DOHH2 (cell line): Measurements from ENCODE around the gene FOXB1.

Experiments
- H3F3A ChIP-seq: fragments of 200-600 bp; sonication (generic), shearing (Covaris generic); 2 replicates; pipeline ENCODE4 v1.6.0; 2016; ENCODE audit warnings: antibody characterized with exemption, mild to moderate bottlenecking; ENCODE audit not compliant: control insufficient read depth, insufficient read depth
- H3K27ac ChIP-seq: fragments of 200-600 bp; sonication (generic); 2 replicates; pipeline ENCODE4 v1.5.1; 2014; ENCODE audit warnings: low read depth, mild to moderate bottlenecking, low read length, moderate library complexity
- H3K27me3 ChIP-seq: fragments of 200-600 bp; sonication (generic); 2 replicates; pipeline ENCODE4 v1.6.1; 2014; ENCODE audit warnings: mild to moderate bottlenecking, low read length, mixed read lengths; ENCODE audit not compliant: control insufficient read depth
- H3K36me3 ChIP-seq: fragments of 200-600 bp; sonication (generic); 2 replicates; pipeline ENCODE4 v1.6.1; 2014; ENCODE audit warnings: mild to moderate bottlenecking, low read length, moderate library complexity, mixed read lengths; ENCODE audit not compliant: control insufficient read depth
- H3K4me1 ChIP-seq: fragments of 200-600 bp; sonication (generic); 2 replicates; pipeline ENCODE4 v1.6.1; 2014; ENCODE audit warnings: mild to moderate bottlenecking, low read length, mixed read lengths; ENCODE audit not compliant: control insufficient read depth
- H3K4me2 ChIP-seq: fragments of 200-600 bp; sonication (generic); 2 replicates; pipeline ENCODE4 v1.6.0; 2014; ENCODE audit warnings: mild to moderate bottlenecking, low read length, moderate library complexity
- H3K4me3 ChIP-seq: fragments of 200-600 bp; sonication (generic); 2 replicates; pipeline ENCODE4 v1.5.1; 2014; ENCODE audit warnings: mild to moderate bottlenecking, low read length, mixed read lengths
- H3K79me2 ChIP-seq: fragments of 200-600 bp; sonication (generic); 2 replicates; pipeline ENCODE4 v1.6.1; 2014; ENCODE audit warnings: mild to moderate bottlenecking, low read length, mixed read lengths; ENCODE audit not compliant: control insufficient read depth
- H3K9me2 ChIP-seq: fragments of 200-600 bp; sonication (generic); replicated peaks from 2 replicates; pipeline ENCODE4 v1.6.1; 2014; ENCODE audit warnings: mild to moderate bottlenecking, low read length, mixed read lengths; ENCODE audit not compliant: control insufficient read depth
- H3K9me3 ChIP-seq: fragments of 200-600 bp; sonication (generic); 2 replicates; pipeline ENCODE4 v1.6.1; 2014; ENCODE audit warnings: antibody characterized with exemption, low read length, mixed read lengths; ENCODE audit not compliant: control insufficient read depth, insufficient read depth
- H4K20me1 ChIP-seq: fragments of 200-600 bp; sonication (generic); 2 replicates; pipeline ENCODE4 v1.6.0; 2014; ENCODE audit warnings: low read depth, mild to moderate bottlenecking, antibody characterized with exemption, low read length, moderate library complexity; ENCODE audit not compliant: control insufficient read depth, insufficient read depth
- EZH2phosphoT487 ChIP-seq: fragments of 200-600 bp; sonication (generic); IDR thresholded peaks from 2 replicates; pipeline ENCODE4 v1.6.1; 2017; ENCODE audit warnings: borderline replicate concordance, mild to moderate bottlenecking, antibody characterized with exemption, low read length, moderate library complexity, mixed read lengths
- TF ChIP-seq, protein P1 (sequence below): fragments of 200-600 bp; sonication (generic); IDR thresholded peaks from one replicate; pipeline ENCODE4 v1.5.1; 2014; ENCODE audit warnings: antibody characterized with exemption, mild to moderate bottlenecking, low read depth, low read length; ENCODE audit not compliant: poor library complexity, severe bottlenecking

The FOXB1 gene

DNA sequence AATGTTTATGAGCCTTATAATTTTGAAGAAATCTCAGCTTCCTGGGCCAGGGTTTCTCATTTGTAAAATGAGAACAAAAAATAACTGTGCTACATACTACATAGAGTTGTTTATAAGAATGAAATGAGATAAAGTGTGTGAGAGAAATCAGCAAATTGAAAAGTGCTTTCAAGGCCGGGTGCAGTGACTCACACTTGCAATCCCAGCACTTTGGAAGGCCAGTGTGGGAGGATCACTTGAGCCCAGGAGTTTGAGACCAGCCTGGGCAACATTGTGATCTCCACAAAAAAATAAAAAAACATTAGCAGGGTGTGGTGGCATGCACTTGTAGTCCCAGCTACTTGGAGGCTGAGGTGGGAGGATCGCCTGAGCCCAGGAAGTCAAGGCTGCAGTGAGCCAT, 22.4 kb downstream of the FOXB1 start:
- Histone ChIP-seq H3K4me2 (no peak overlapping the region), H3F3A (no peaks in the 10 kb centered on the region), H3K36me3 (no peaks in the 10 kb centered on the region), H3K4me3 (no peak overlapping the region), H3K79me2 (no peaks in the 10 kb centered on the region), H3K9me2 (no peaks in the 10 kb centered on the region), H3K4me1 (no peaks in the 10 kb centered on the region), H3K27ac (no peak overlapping the region), H3K9me3 (no peaks in the 10 kb centered on the region), H4K20me1 (no peaks in the 10 kb centered on the region), H3K27me3 (peaks cover 3% of the 10 kb centered on the region; the same call in 1 of the 2 replicates)
- no peak for TF ChIP-seq EZH2phosphoT487
- TF ChIP-seq, protein P1, sequence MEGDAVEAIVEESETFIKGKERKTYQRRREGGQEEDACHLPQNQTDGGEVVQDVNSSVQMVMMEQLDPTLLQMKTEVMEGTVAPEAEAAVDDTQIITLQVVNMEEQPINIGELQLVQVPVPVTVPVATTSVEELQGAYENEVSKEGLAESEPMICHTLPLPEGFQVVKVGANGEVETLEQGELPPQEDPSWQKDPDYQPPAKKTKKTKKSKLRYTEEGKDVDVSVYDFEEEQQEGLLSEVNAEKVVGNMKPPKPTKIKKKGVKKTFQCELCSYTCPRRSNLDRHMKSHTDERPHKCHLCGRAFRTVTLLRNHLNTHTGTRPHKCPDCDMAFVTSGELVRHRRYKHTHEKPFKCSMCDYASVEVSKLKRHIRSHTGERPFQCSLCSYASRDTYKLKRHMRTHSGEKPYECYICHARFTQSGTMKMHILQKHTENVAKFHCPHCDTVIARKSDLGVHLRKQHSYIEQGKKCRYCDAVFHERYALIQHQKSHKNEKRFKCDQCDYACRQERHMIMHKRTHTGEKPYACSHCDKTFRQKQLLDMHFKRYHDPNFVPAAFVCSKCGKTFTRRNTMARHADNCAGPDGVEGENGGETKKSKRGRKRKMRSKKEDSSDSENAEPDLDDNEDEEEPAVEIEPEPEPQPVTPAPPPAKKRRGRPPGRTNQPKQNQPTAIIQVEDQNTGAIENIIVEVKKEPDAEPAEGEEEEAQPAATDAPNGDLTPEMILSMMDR = no peak

DNA sequence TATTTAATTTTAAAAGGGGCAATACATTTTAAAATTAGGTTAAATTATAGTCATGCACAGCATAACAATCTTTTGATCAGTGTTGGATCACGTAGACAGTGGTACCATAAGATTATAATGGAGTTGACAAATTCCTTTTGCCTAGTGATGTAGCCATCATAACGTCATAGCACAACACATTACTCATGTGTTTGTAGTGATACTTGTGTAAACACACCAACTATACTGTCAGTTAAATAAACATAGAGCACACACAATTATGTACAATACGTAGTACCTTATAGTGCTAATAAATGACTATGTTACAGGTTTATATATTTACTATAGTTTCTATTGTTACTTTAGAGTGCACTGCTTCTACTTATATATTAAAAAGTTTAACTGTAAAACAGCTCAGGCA, 31.2 kb downstream of the FOXB1 start:
- no peak overlapping the region for H3K4me3 ChIP-seq
- H3F3A ChIP-seq = no peaks in the 10 kb centered on the region
- TF ChIP-seq, protein P1 = no peak
- TF ChIP-seq EZH2phosphoT487 = no peak
- H3K4me2 ChIP-seq = no peak overlapping the region
- no peaks in the 10 kb centered on the region for H3K36me3 ChIP-seq
- H3K27ac ChIP-seq = no peak overlapping the region
- H3K27me3 ChIP-seq = 0 out of 2 replicates have a peak, but pooled peaks cover 2% of the 10 kb centered on the region
- no peaks in the 10 kb centered on the region for H4K20me1 ChIP-seq
- no peaks in the 10 kb centered on the region for H3K4me1 ChIP-seq
- no peaks in the 10 kb centered on the region for H3K9me2 ChIP-seq
- no peaks in the 10 kb centered on the region for H3K79me2 ChIP-seq
- no peaks in the 10 kb centered on the region for H3K9me3 ChIP-seq

DNA sequence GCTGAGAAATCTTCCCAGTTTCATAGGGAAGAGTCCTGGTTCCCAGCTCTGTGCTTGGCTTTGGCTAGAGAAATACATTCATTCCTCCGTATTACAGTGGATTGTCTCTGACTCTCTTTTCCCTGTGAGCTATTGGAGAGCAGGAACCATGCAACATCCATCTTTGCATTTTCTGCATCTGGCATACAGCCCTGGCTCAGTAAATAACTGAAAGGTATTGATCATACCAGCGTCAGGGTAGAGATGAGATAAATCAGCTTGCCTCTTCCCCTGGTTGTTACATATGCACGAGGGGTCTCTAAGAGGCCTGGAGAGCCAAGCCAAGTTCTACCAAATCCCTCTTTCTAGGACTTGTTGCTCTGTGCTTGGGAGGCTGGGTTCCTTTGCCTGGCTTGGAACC, 35.2 kb downstream of the FOXB1 start:
- Histone ChIP-seq H3K9me2 (no peaks in the 10 kb centered on the region), H3K9me3 (no peaks in the 10 kb centered on the region), H3K4me2 (no peak overlapping the region), H3K79me2 (no peaks in the 10 kb centered on the region), H3K4me1 (no peaks in the 10 kb centered on the region), H4K20me1 (no peaks in the 10 kb centered on the region), H3K27me3 (no peaks in the 10 kb centered on the region), H3F3A (no peaks in the 10 kb centered on the region), H3K4me3 (no peak overlapping the region), H3K36me3 (no peaks in the 10 kb centered on the region), H3K27ac (no peak overlapping the region)
- TF ChIP-seq, protein P1 = no peak

DNA sequence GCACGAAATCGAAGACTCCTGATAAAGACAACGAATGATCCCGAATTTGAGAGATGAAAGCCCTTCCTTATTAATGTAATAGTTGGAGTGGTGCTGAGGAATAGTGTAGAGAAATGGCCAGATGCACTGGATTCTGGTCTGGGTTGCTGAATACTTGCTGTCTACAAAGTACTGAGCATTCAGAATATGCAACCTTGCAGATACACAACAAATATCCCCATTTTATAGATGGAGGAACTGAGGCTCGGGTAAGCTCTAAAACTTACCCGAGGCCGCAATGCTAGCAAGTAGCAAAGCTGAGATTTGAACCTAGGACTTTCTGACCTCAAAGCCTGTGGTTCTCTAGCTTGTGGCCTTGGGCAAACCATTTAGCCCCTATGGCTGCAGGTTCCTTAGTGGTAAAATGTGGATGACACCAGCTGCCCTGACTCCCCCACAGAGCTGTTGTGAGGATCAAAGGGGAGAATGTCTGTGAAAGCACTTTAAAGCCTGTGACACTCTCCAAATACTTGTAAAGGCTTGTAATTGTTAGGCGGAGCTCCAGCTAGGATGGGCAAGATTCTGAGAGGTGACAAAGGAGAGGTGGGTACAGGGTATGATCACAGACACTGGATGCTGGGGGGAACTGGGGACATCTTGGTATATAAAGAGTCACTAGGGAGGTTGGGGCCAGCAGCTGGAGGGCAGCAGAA, 39.8 kb downstream of the FOXB1 start:
- Histone ChIP-seq H3K9me2 (no peaks in the 10 kb centered on the region), H3K79me2 (no peaks in the 10 kb centered on the region), H3K4me1 (no peaks in the 10 kb centered on the region), H3K27ac (no peak overlapping the region), H3K27me3 (no peaks in the 10 kb centered on the region), H3K9me3 (no peaks in the 10 kb centered on the region), H3K4me2 (no peak overlapping the region), H3K36me3 (no peaks in the 10 kb centered on the region), H3F3A (no peaks in the 10 kb centered on the region), H4K20me1 (no peaks in the 10 kb centered on the region), H3K4me3 (no peak overlapping the region)
- TF ChIP-seq, protein P1 = no peak
- TF ChIP-seq EZH2phosphoT487 = no peak
